Right atrium auricular region (tissue), 2 donors: ENCODE results near the gene CACNA2D1. TPM values are rescaled to one million over a fixed set of nuclear protein-coding genes. Genes with fewer than 3 reads are reported as not detected.
"Not testable (repeated sequence)": the region's sequence is repeated elsewhere in the genome, so short reads cannot be mapped to it uniquely, and the experiment has no call there.

Source experiments
- DNase-seq: peaks from one replicate; pipeline ENCODE4 v3.0.0-alpha.2; 2019; ENCODE audit warnings: low spot score
- H3K27ac ChIP-seq, 2 donors: fragments of 200-600 bp; sonication (generic); 1 replicate in 1 of 2; 2 replicates in 1 of 2; pipeline ENCODE4 v1.5.1; 2016 to 2019
- H3K27me3 ChIP-seq, 2 donors: fragments of 200-600 bp; sonication (generic); one replicate each; pipeline versions ENCODE4 v1.5.1 to v1.6.0; 2017 to 2019
- H3K36me3 ChIP-seq: fragments of 200-600 bp; sonication (generic); one replicate; pipeline ENCODE4 v1.5.1; 2016
- H3K4me1 ChIP-seq, 2 donors: fragments of 200-600 bp; sonication (generic); one replicate each; pipeline versions ENCODE4 v1.5.1 to v1.6.0; 2017 to 2019
- H3K4me3 ChIP-seq, 2 donors: fragments of 200-600 bp; sonication (generic); 1 replicate in 1 of 2; 2 replicates in 1 of 2; pipeline ENCODE4 v1.5.1; 2017 to 2019; ENCODE audit warnings: mild to moderate bottlenecking in 1 of 2, moderate library complexity in 1 of 2
- H3K9me3 ChIP-seq, 2 donors: fragments of 200-600 bp; sonication (generic); one replicate each; pipeline ENCODE4 v1.5.1; 2019
- CTCF ChIP-seq, 2 donors: fragments of 200-600 bp; sonication (generic); IDR thresholded peaks; one replicate each; pipeline ENCODE4 v1.5.1; 2019; ENCODE audit warnings: antibody characterized with exemption in 2 of 2
- total RNA-seq, 2 donors: library from RNA; depleted of rRNA; stranded (reverse); fragments of >200 nt; gene quantifications; one replicate each; pipeline ENCODE4 v1.1.0, GENCODE V29; 2016

The CACNA2D1 gene
- total RNA-seq, 2 donors from 2014 or later: 31.5 to 54.5 TPM

- no peak for DNase-seq
- Histone ChIP-seq H3K27ac (no peak overlapping the region), H3K4me3 (no peak overlapping the region), H3K27me3 (no peaks in the 10 kb centered on the region), H3K9me3 (no peaks in the 10 kb centered on the region), H3K4me1 (no peaks in the 10 kb centered on the region), H3K36me3 (no peaks in the 10 kb centered on the region)
- TF ChIP-seq CTCF (IDR thresholded peaks at IDR 0.05): no peak
Observed at GRCh38 chr7:82142263-82142864, 301.2 kb downstream of the CACNA2D1 start.

- Histone ChIP-seq H3K27me3 (no peaks in the 10 kb centered on the region), H3K27ac (no peak overlapping the region), H3K4me1 (no peaks in the 10 kb centered on the region), H3K4me3 (no peak overlapping the region), H3K9me3 (no peaks in the 10 kb centered on the region), H3K36me3 (no peaks in the 10 kb centered on the region)
- TF ChIP-seq CTCF (IDR thresholded peaks at IDR 0.05): no peak
- no peak for DNase-seq
Observed at GRCh38 chr7:82141427-82141826, 302.1 kb downstream of the CACNA2D1 start.

- not testable (repeated sequence) for H3K9me3 ChIP-seq, H3K27me3 ChIP-seq, H3K4me3 ChIP-seq, H3K36me3 ChIP-seq, H3K27ac ChIP-seq, H3K4me1 ChIP-seq, DNase-seq
Observed at GRCh38 chr7:82140608-82141007, 303.0 kb downstream of the CACNA2D1 start.

GRCh38 chr7:82131215-82131614 lies 312.4 kb downstream of the CACNA2D1 start:
- H3K9me3 ChIP-seq: no peaks in the 10 kb centered on the region
- no peaks in the 10 kb centered on the region for H3K27me3 ChIP-seq
- no peaks in the 10 kb centered on the region for H3K36me3 ChIP-seq
- peaks cover 0 to 4% of the 10 kb centered on the region in 2 donors for H3K4me1 ChIP-seq
- no peak for TF ChIP-seq CTCF (IDR thresholded peaks at IDR 0.05)
- no peak overlapping the region for H3K4me3 ChIP-seq
- H3K27ac ChIP-seq: no peak overlapping the region
- DNase-seq: no peak

GRCh38 chr7:82129091-82129490 lies 314.5 kb downstream of the CACNA2D1 start:
- Histone ChIP-seq H3K27me3 (no peaks in the 10 kb centered on the region), H3K36me3 (no peaks in the 10 kb centered on the region), H3K9me3 (no peaks in the 10 kb centered on the region), H3K4me1 (peaks cover 0 to 4% of the 10 kb centered on the region in 2 donors), H3K4me3 (no peak overlapping the region), H3K27ac (no peak overlapping the region)
- TF ChIP-seq CTCF (IDR thresholded peaks at IDR 0.05): no peak
- DNase-seq: no peak

- TF ChIP-seq CTCF (IDR thresholded peaks at IDR 0.05): no peak
- no peak for DNase-seq
- no peaks in the 10 kb centered on the region for H3K36me3 ChIP-seq
- no peaks in the 10 kb centered on the region for H3K27me3 ChIP-seq
- no peak overlapping the region for H3K27ac ChIP-seq
- H3K4me1 ChIP-seq: peaks cover 0 to 4% of the 10 kb centered on the region in 2 donors
- no peak overlapping the region for H3K4me3 ChIP-seq
- H3K9me3 ChIP-seq: no peaks in the 10 kb centered on the region
Observed at GRCh38 chr7:82128546-82128945, 315.0 kb downstream of the CACNA2D1 start.
